AG04450 (cell line): ENCODE measurements around the gene MSMB. TPM values are rescaled to one million over a fixed set of nuclear protein-coding genes. Genes with fewer than 3 reads are reported as not detected.

Experiments used
- CTCF ChIA-PET: fragments of 300-600, 350-600 bp; formaldehyde crosslinking; extraction: SDS; loops from one replicate; lab custom pipeline; 2022; ENCODE audit warnings: antibody characterized with exemption, inconsistent platforms; lab: Charles Lee
- POLR2A ChIA-PET: fragments of 350-600 bp; formaldehyde crosslinking; extraction: SDS; loops from one replicate; lab custom pipeline; 2021; ENCODE audit warnings: antibody characterized with exemption, inconsistent platforms; lab: Yijun Ruan, JAX
- DNase-seq: peaks from one replicate; pipeline ENCODE4 v3.0.0-alpha.2; 2011; ENCODE audit warnings: low read depth, low spot score
- H3K27ac ChIP-seq: one replicate; pipeline ENCODE4 v1.5.1; 2012; ENCODE audit warnings: low read depth, low read length, control low read depth
- H3K27me3 ChIP-seq: one replicate; pipeline ENCODE4 v1.6.0; 2012; ENCODE audit warnings: low read length; ENCODE audit not compliant: control insufficient read depth, insufficient read depth
- H3K4me3 ChIP-seq: 2 replicates; pipeline ENCODE4 v1.5.1; 2011; ENCODE audit warnings: mild to moderate bottlenecking, low read depth, low read length, control low read depth
- H3K9me3 ChIP-seq: 2 replicates; pipeline ENCODE4 v1.5.1; 2012; ENCODE audit warnings: low read length; ENCODE audit not compliant: control insufficient read depth, insufficient read depth
- CTCF ChIP-seq: IDR thresholded peaks from 2 replicates; pipeline ENCODE4 v1.5.1; 2011; ENCODE audit warnings: low read depth, low read length, control low read depth, inconsistent platforms
- polyA plus RNA-seq: library from polyadenylated mRNA; depleted of rRNA; stranded (reverse); fragments of >200 nt; gene quantifications from 2 replicates; pipeline ENCODE4 v1.2.3, GENCODE V29; 2011

Gene MSMB
- polyA plus RNA-seq, 1 experiment = not detected

GRCh38 chr10:46057038-46057437 is 11.0 kb upstream of the MSMB start:
- ChIA-PET CTCF (no interaction called here), POLR2A (no interaction called here)

DNA sequence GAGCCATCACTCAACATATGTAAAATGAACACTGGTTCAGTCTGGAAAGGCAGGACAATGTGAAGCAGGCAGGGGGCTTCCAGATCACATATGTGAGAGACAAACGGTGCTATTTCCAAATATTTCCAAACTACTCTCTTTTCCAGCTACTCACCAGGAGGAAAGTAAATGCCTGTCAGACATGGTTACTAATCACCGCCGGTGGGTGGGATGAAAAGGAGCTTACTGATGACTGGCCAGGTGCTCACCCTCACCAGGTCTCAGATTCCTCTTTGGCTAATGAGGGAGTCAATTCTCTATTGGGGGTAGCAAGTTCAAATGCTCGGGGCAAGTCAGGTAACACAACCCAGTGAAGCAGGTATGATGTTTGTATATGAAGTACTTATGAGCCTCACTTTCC is 9.7 kb upstream of the MSMB start:
- ChIA-PET CTCF (no interaction called here), POLR2A (no interaction called here)
- Histone ChIP-seq H3K4me3 (no peak overlapping the region), H3K27me3 (peaks cover 1% of the 10 kb centered on the region), H3K27ac (no peak overlapping the region), H3K9me3 (no peaks in the 10 kb centered on the region)
- no peak for DNase-seq
- no peak for TF ChIP-seq CTCF

More at GRCh38 chr10:46057038-46057437, 11.0 kb upstream of the MSMB start:
- Histone ChIP-seq H3K27me3 (peaks cover 2% of the 10 kb centered on the region), H3K4me3 (no peak overlapping the region), H3K9me3 (no peaks in the 10 kb centered on the region), H3K27ac (no peak overlapping the region)
- TF ChIP-seq CTCF = no peak
- no peak for DNase-seq

DNA sequence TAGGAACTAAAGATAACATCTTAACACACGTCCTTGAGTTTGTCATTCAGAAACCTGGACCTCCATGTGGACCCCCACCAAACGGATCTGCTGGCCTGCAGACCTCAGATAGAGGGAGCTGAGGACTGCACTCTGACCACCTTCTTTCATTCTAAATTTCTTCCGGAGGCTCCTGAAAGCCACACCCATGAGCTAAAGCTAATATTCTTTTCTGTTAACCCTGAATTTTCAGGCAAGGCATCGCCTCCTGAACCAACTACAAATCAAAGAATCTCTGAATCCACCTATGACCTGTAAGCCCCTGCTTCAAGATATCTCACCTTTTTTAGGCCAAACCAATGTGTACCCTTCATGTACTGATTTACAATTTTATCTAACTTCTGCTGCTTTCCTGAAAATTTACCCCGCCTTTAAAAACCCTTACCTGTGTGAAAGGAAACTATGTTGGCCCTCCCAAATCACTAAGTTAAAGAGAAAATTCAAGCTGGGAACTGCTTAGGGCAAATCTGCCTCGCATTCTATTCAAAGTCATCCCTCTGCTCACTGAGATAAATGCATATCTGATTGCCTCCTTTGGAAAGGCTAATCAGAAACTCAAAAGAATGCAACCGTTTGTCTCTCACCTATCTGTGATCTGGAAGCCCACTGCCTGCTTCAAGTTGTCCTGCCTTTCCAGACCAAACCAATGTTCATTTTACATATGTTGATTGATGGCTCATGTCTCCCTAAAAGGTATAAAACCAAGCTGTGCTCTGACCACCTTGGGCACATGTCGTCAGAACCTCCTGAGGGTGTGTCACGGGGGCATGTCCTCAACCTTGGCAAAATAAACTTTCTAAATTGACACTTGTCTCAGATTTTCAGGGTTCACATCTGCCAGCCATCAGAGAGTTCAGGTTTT is 7.7 kb upstream of the MSMB start:
- Histone ChIP-seq H3K4me3 (no peak overlapping the region), H3K9me3 (no peaks in the 10 kb centered on the region), H3K27ac (no peak overlapping the region), H3K27me3 (no peaks in the 10 kb centered on the region)
- CTCF ChIA-PET = no interaction called here
- POLR2A ChIA-PET = no interaction called here
- no peak for DNase-seq
- TF ChIP-seq CTCF = no peak

DNA sequence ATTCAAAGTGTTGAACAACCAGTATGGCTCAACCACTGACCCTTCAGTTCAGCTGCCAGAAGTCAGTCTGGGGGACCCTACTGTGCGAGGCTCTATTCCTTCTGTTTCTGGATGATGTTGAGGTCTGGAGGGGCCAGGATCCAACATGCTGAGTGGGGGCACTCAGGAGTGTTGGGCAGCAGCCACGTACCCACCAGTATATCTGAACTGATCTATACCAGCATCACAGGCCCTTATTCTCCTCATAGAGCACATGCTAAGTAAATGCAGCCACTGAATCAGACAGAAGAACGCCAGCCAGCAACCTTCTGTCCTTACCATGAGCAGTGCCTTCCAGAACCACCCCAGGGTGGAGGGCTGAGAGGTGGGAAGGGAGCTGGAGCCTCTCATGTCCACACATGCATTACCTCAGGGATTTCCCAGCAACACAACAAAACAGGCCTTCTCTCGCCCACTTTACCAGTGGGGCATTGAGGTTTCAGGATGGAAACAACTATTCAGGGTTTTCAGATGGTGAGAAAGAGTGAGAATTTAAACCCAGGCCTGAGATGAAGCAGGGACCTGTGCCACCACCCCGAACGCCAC is 6.8 kb upstream of the MSMB start:
- no peak for TF ChIP-seq CTCF
- no peaks in the 10 kb centered on the region for H3K27me3 ChIP-seq
- ChIA-PET CTCF (no interaction called here), POLR2A (no interaction called here)
- H3K9me3 ChIP-seq = no peaks in the 10 kb centered on the region
- H3K4me3 ChIP-seq = no peak overlapping the region
- DNase-seq = no peak
- no peak overlapping the region for H3K27ac ChIP-seq
